Pancreas (tissue), 10 donors: ENCODE measurements around the gene NOG. TPM values are rescaled to one million over a fixed set of nuclear protein-coding genes. Genes with fewer than 3 reads are reported as not detected.

Source experiments
- ATAC-seq, 4 donors: fragments of 200-7000 bp; cut with Tn5 transposase; one replicate each; pipeline versions ENCODE4 v1.8.0 to v1.9.1; 2020; ENCODE audit warnings: mild to moderate bottlenecking in 4 of 4, moderate library complexity in 4 of 4
- DNase-seq, 6 donors: peaks; one replicate each; pipeline ENCODE4 v3.0.0-alpha.2; 2020
- FAIRE-seq: peaks from 2 replicates; lab custom pipeline; 2012; peaks lifted over from hg19 to GRCh38; lab: Jason Lieb, UNC
- H3K27ac ChIP-seq, 4 donors: fragments of 200-600 bp; sonication (generic); 1 replicate in 3 of 4; 2 replicates in 1 of 4; pipeline versions ENCODE4 v1.5.0 to v1.8.0; 2020
- H3K27me3 ChIP-seq, 4 donors: fragments of 200-600 bp; one replicate each; pipeline ENCODE4 v1.8.0; 2021
- H3K36me3 ChIP-seq, 3 donors: fragments of 200-600 bp; sonication (generic) in 1 of 3; one replicate each; pipeline versions ENCODE4 v1.5.0 to v1.8.0; 2020 to 2021
- H3K4me1 ChIP-seq, 3 donors: fragments of 200-600 bp; one replicate each; pipeline ENCODE4 v1.8.0; 2021
- H3K4me3 ChIP-seq, 4 donors: fragments of 200-600 bp; sonication (generic) in 2 of 4; one replicate each; pipeline versions ENCODE4 v1.5.0 to v1.8.0; 2020 to 2021
- H3K9me3 ChIP-seq, 4 donors: fragments of 200-600 bp; one replicate each; pipeline ENCODE4 v1.8.0; 2021
- CTCF ChIP-seq, 4 donors: fragments of 200-600 bp; sonication (generic) in 3 of 4; IDR thresholded peaks; one replicate each; pipeline versions ENCODE4 v1.5.0 to v1.8.0; 2021; ENCODE audit warnings: antibody characterized with exemption in 4 of 4
- WGBS, 2 donors: extraction: QIAGEN DNeasy Blood & Tissue Kit; methylation state at CpG; one replicate each; pipeline ENCODE4 v1.1.7; 2013; 5-methylcytosine and 5-hydroxymethylcytosine counted together
- intact Hi-C, 3 donors: fragments of 100-400 bp; cut with DNase I; formaldehyde crosslinking; loops; one replicate each; pipeline versions ENCODE4 v1.11.1 to v1.14.2; 2022
- polyA plus RNA-seq, 2 donors: library from polyadenylated mRNA; stranded (reverse); fragments of 200-250 nt; gene quantifications; one replicate each; pipeline ENCODE4 v1.2.3, GENCODE V29; 2013
- total RNA-seq, 6 donors: library from RNA; stranded (reverse); fragmentation: NEBNext Ultra II Directional in 4 of 6; extraction: Animal tissue kit (Norgen Biotek cat#: 25700) in 4 of 6; gene quantifications; one replicate each; pipeline versions ENCODE4 v1.2.1 to v1.2.4, GENCODE V29; 2021 to 2023
- donor health status: healthy with polysubstance abuse.
- donor health status: DM: no; HTN: no; CAD: no; lungs with moderate emphysema.
- donor health status: DM: no; HTN: no; CAD: no.
- donor health status: control.
- donor health status: control.
- donor health status: Bipolar disorder and iron deficiency.
- donor health status: DM: yes; HTN: yes; CAD: no.
- donor health status: DM: no; HTN: no; CAD: no.
- donor health status: DM: no; HTN: no; CAD: no.
- donor health status: DM: yes; HTN: yes; CAD: no.

NOG gene
- total and polyA plus RNA-seq, 8 donors: 0.09 to 0.19 (median 0.13) TPM; not detected in 3

- no peak for TF ChIP-seq CTCF (IDR thresholded peaks at IDR 0.05)
- FAIRE-seq: no peak
Observed at GRCh38 chr17:56614522-56614921, 21.0 kb downstream of the NOG start.

DNA sequence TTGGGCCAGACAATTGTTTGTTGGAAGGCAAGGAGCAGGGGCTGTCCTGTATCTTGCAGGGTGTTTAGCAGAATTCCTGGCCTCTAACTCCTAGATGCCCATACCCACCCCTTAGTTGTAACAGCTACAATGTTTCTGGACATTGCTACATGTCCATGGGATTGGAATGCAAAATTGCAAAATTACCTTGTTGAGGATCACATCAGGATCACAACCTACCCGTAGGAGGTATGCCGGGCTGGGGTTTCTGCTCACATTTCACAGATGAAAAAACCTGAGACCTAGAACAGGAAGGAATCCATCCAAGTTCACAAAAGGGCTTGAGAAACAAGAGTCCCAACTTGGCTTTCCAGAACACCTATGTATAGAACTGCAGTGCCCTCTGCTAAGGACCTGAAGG, 22.7 kb downstream of the NOG start:
- no peak for DNase-seq
- Histone ChIP-seq H3K4me3 (no peak overlapping the region), H3K4me1 (no peaks in the 10 kb centered on the region), H3K27ac (no peak overlapping the region), H3K9me3 (no peaks in the 10 kb centered on the region), H3K36me3 (no peaks in the 10 kb centered on the region), H3K27me3 (no peaks in the 10 kb centered on the region)
- intact Hi-C loops: no loop called here
- ATAC-seq: no peak
- 76 to 78% methylated on average over 2 of the region's 2 CpGs for WGBS, 2 donors
- TF ChIP-seq CTCF (IDR thresholded peaks at IDR 0.05): no peak
- no peak for FAIRE-seq

More at GRCh38 chr17:56614522-56614921, 21.0 kb downstream of the NOG start:
- no peak overlapping the region for H3K27ac ChIP-seq
- intact Hi-C loops: no loop called here
- H3K36me3 ChIP-seq: no peaks in the 10 kb centered on the region
- no peaks in the 10 kb centered on the region for H3K9me3 ChIP-seq
- DNase-seq (no peak), ATAC-seq (no peak)
- H3K4me3 ChIP-seq: no peak overlapping the region
- no peaks in the 10 kb centered on the region for H3K27me3 ChIP-seq
- no peaks in the 10 kb centered on the region for H3K4me1 ChIP-seq
- WGBS, 2 donors: 69 to 80% methylated on average over 2 of the region's 2 CpGs

DNA sequence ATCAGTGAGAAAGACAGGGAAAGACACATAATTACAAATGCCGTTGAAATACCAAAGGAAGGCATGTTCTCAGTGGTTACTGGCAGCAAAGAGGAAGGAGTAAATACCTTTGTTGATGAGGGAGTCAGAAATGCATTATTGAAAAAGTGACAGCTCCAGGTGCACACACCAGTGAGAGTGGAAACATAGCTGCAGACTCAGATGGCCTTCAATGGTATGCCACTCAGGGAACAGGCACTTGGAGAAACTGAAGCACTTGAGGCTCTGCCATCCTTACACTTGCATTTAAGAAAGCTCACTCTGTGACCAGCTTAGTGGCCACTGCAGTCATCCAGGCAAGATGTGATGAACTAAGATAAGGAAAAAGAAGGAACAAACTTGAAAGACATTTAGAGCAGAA, 29.9 kb downstream of the NOG start:
- H3K36me3 ChIP-seq: no peaks in the 10 kb centered on the region
- intact Hi-C loops: no loop called here
- WGBS, 2 donors: 36 to 42% methylated on average over 1 of the region's 1 CpG
- H3K27me3 ChIP-seq: no peaks in the 10 kb centered on the region
- no peaks in the 10 kb centered on the region for H3K9me3 ChIP-seq
- TF ChIP-seq CTCF (IDR thresholded peaks at IDR 0.05): no peak
- DNase-seq (no peak), FAIRE-seq (no peak), ATAC-seq (no peak)
- H3K27ac ChIP-seq: no peak overlapping the region
- H3K4me3 ChIP-seq: no peak overlapping the region
- no peaks in the 10 kb centered on the region for H3K4me1 ChIP-seq

DNA sequence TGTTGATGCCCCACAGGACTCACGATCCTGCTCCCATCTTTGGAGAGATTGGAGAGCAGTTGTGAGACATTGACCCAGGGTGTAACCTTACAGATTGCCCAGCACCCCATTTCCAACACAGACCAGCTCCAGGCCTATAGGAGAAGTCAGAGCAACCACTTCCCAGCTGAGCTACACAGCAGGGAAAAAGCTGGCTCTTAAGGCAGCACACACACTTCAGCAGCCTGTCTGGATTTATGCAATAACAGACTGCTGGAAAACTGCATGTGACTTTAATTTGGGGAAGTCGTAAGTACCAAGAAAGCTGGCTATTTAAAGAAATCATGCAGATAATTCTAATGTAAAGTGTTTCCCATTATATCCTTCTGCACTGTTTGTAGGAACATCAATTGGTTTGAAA, 30.8 kb downstream of the NOG start:
- Histone ChIP-seq H3K27me3 (no peaks in the 10 kb centered on the region), H3K4me3 (no peak overlapping the region), H3K36me3 (no peaks in the 10 kb centered on the region), H3K4me1 (no peaks in the 10 kb centered on the region), H3K27ac (no peak overlapping the region), H3K9me3 (no peaks in the 10 kb centered on the region)
- DNase-seq (no peak), ATAC-seq (peak in 1 of 4 donors; percentile 47), FAIRE-seq (no peak)
- 67 to 69% methylated on average over 2 of the region's 2 CpGs for WGBS, 2 donors
- intact Hi-C loops: no loop called here
- no peak for TF ChIP-seq CTCF (IDR thresholded peaks at IDR 0.05)

GRCh38 chr17:56624912-56625311, 31.4 kb downstream of the NOG start:
- 65 to 74% methylated on average over 4 of the region's 4 CpGs for WGBS, 2 donors
- FAIRE-seq (no peak), ATAC-seq (no peak), DNase-seq (no peak)
- Histone ChIP-seq H3K36me3 (no peaks in the 10 kb centered on the region), H3K27ac (no peak overlapping the region), H3K27me3 (no peaks in the 10 kb centered on the region), H3K9me3 (no peaks in the 10 kb centered on the region), H3K4me3 (no peak overlapping the region), H3K4me1 (no peaks in the 10 kb centered on the region)
- no peak for TF ChIP-seq CTCF (IDR thresholded peaks at IDR 0.05)
- intact Hi-C loops: no loop called here
